Kidney (tissue), 14 donors: ENCODE measurements around the gene RBM14. TPM values are rescaled to one million over a fixed set of nuclear protein-coding genes. Genes with fewer than 3 reads are reported as not detected.
"Not testable (repeated sequence)": the region's sequence is repeated elsewhere in the genome, so short reads cannot be mapped to it uniquely, and the experiment has no call there.

ENCODE experiments used
- DNase-seq, 5 donors: peaks; one replicate each; pipeline ENCODE4 v3.0.0-alpha.2; 2013 to 2020
- FAIRE-seq: peaks from 2 replicates; lab custom pipeline; 2012; peaks lifted over from hg19 to GRCh38; lab: Jason Lieb, UNC
- H3K27ac ChIP-seq, 2 donors: one replicate each; pipeline ENCODE4 v1.7.0; 2013; ENCODE audit warnings: low read depth in 2 of 2, low read length in 2 of 2, inconsistent platforms in 1 of 2
- H3K27me3 ChIP-seq: one replicate; pipeline ENCODE4 v1.7.1; 2013; ENCODE audit warnings: low read length, inconsistent platforms; ENCODE audit not compliant: control insufficient read depth, insufficient read depth
- H3K36me3 ChIP-seq, 3 donors: one replicate each; pipeline versions ENCODE4 v1.7.0 to v1.7.1; 2013; ENCODE audit warnings: low read length in 3 of 3, control low read depth in 1 of 3, inconsistent platforms in 1 of 3; ENCODE audit not compliant: insufficient read depth in 3 of 3, control insufficient read depth in 2 of 3
- H3K4me1 ChIP-seq, 3 donors: one replicate each; pipeline versions ENCODE4 v1.7.0 to v1.7.1; 2013; ENCODE audit warnings: low read length in 3 of 3, inconsistent platforms in 1 of 3, low read depth in 1 of 3; ENCODE audit not compliant: control insufficient read depth in 2 of 3, insufficient read depth in 2 of 3
- H3K4me3 ChIP-seq, 3 donors: one replicate each; pipeline versions ENCODE4 v1.7.0 to v1.8.1; 2013; ENCODE audit warnings: low read length in 3 of 3, control low read depth in 1 of 3, inconsistent platforms in 1 of 3
- H3K9ac ChIP-seq, 3 donors: one replicate each; pipeline versions ENCODE4 v1.7.0 to v1.7.1; 2013; ENCODE audit warnings: low read length in 3 of 3, control low read depth in 1 of 3, inconsistent platforms in 1 of 3
- H3K9me3 ChIP-seq, 3 donors: one replicate each; pipeline versions ENCODE4 v1.7.0 to v1.7.1; 2013; ENCODE audit warnings: low read length in 3 of 3, control low read depth in 1 of 3, inconsistent platforms in 1 of 3; ENCODE audit not compliant: control insufficient read depth in 2 of 3, insufficient read depth in 1 of 3
- CTCF ChIP-seq: IDR thresholded peaks from 3 replicates; pipeline ENCODE4 v1.5.1; 2012; ENCODE audit warnings: mild to moderate bottlenecking, moderate library complexity, borderline replicate concordance; ENCODE audit not compliant: insufficient read depth; ENCODE audit errors: extremely low read depth
- intact Hi-C: fragments of 100-400 bp; cut with DNase I; formaldehyde crosslinking; loops from one replicate; pipeline ENCODE4 v1.11.1; 2022
- polyA plus RNA-seq: library from polyadenylated mRNA; stranded (reverse); fragments of 350-450 nt; fragmentation: Illumina TruSeq; extraction: RNeasy Lipid Tissue Mini Kit (QIAGEN cat#74804); gene quantifications from one replicate; pipeline ENCODE4 v1.2.3, GENCODE V29; 2014; ENCODE audit warnings: low read depth, low replicate concordance; ENCODE audit not compliant: insufficient read depth
- total RNA-seq: library from RNA; stranded (reverse); fragmentation: NEBNext Ultra II Directional; extraction: Animal tissue kit (Norgen Biotek cat#: 25700); gene quantifications from one replicate; pipeline ENCODE4 v1.2.1, GENCODE V29; 2021
- donor health status: control.
- donor health status: control.
- donor health status: control.
- donor health status: control.
- donor health status: control.
- donor health status: DM: yes; HTN: yes; CAD: no.
- donor health status: Normal renal cell carcinoma (clear cell type).

Gene RBM14
- total and polyA plus RNA-seq, 2 donors from 2014 or later, result 35.9 to 80.6 TPM

GRCh38 chr11:66585447-66585846 is 31.0 kb upstream of the RBM14 start:
- FAIRE-seq, H3K9ac ChIP-seq: not testable (repeated sequence)

GRCh38 chr11:66586136-66586535 is 30.3 kb upstream of the RBM14 start:
- Histone ChIP-seq H3K27me3 (no peaks in the 10 kb centered on the region), H3K4me3 (no peak overlapping the region), H3K9ac (no peak overlapping the region), H3K36me3 (no peaks in the 10 kb centered on the region), H3K27ac (no peak overlapping the region), H3K9me3 (no peaks in the 10 kb centered on the region), H3K4me1 (no peaks in the 10 kb centered on the region)
- FAIRE-seq (no peak), DNase-seq (no peak)
- no peak for TF ChIP-seq CTCF
- intact Hi-C loops, result no loop called here

More at GRCh38 chr11:66585447-66585846, 31.0 kb upstream of the RBM14 start:
- intact Hi-C loops, H3K36me3 ChIP-seq, H3K27ac ChIP-seq, H3K4me1 ChIP-seq, H3K27me3 ChIP-seq, DNase-seq, H3K9me3 ChIP-seq, H3K4me3 ChIP-seq: not testable (repeated sequence)

GRCh38 chr11:66589315-66589714 is 27.1 kb upstream of the RBM14 start:
- intact Hi-C loops, FAIRE-seq, H3K9ac ChIP-seq, DNase-seq, H3K27ac ChIP-seq, H3K9me3 ChIP-seq, H3K36me3 ChIP-seq, H3K27me3 ChIP-seq, H3K4me3 ChIP-seq: not testable (repeated sequence)
- H3K4me1 ChIP-seq, result peaks cover 0 to 14% (median 6%) of the 10 kb centered on the region in 3 donors

- no peaks in the 10 kb centered on the region for H3K9me3 ChIP-seq
- H3K27ac ChIP-seq, result no peak overlapping the region
- H3K9ac ChIP-seq, result no peak overlapping the region
- H3K27me3 ChIP-seq, result no peaks in the 10 kb centered on the region
- no peak for TF ChIP-seq CTCF
- intact Hi-C loops, result no loop called here
- peaks cover 0 to 19% (median 14%) of the 10 kb centered on the region in 3 donors for H3K4me1 ChIP-seq
- no peaks in the 10 kb centered on the region for H3K36me3 ChIP-seq
- DNase-seq (no peak), FAIRE-seq (no peak)
- H3K4me3 ChIP-seq, result no peak overlapping the region
Measured at GRCh38 chr11:66589996-66590675, 26.3 kb upstream of the RBM14 start.
